ENCODE measurements around the gene FANK1. TPM values are rescaled to one million over a fixed set of nuclear protein-coding genes. Genes with fewer than 3 reads are reported as not detected.

Gene FANK1
- total RNA-seq, 1 experiment from 2014 or later: 1.4 TPM

- POLR2A ChIA-PET (ENCODE audit: low non-redundant PET): no interaction called here
- intact Hi-C loops (cut with micrococcal nuclease; ENCODE audit: unreplicated experiment): no loop called here
- H3K27me3 ChIP-seq (replicated peaks; ENCODE audit: insufficient read depth, low read depth, low read length, poor library complexity): peaks cover 4% of the 10 kb centered on the region
- no peaks in the 10 kb centered on the region for H3K9me3 ChIP-seq (ENCODE audit: low read depth, low read length, poor library complexity, severe bottlenecking)
- DNase-seq (ENCODE audit: low spot score): no peak
- no peak for TF ChIP-seq EZH2 (IDR thresholded peaks at IDR 0.05; ENCODE audit: borderline replicate concordance, low read depth, low read length, poor library complexity, severe bottlenecking)
- no peak for TF ChIP-seq CTCF (conservative IDR thresholded peaks at IDR 0.05; ENCODE audit: low read depth, low read length)
- CTCF ChIA-PET: interaction anchor here (0.7 kb wide), 1 partner anchor 1036 kb away, joined by 3 read pairs; no protein-coding TSS in a partner anchor
- no peaks in the 10 kb centered on the region for H3K36me3 ChIP-seq (ENCODE audit: insufficient read depth, low read length, poor library complexity, severe bottlenecking)
- H3K4me3 ChIP-seq (ENCODE audit: low read depth, low read length, poor library complexity, severe bottlenecking): no peak overlapping the region
- H3K27ac ChIP-seq (ENCODE audit: low read depth, low read length, poor library complexity, severe bottlenecking): no peak overlapping the region
- H3K4me1 ChIP-seq (ENCODE audit: insufficient read depth, low read length, poor library complexity, severe bottlenecking): no peaks in the 10 kb centered on the region
- BruUV-seq (replicated peaks): no TSS peak
These were observed 40.0 kb downstream of the FANK1 start for GRCh38 chr10:125936331-125936730.

GRCh38 chr10:125940515-125940914 is 44.2 kb downstream of the FANK1 start:
- Histone ChIP-seq H3K27me3 (replicated peaks; ENCODE audit: insufficient read depth, low read depth, low read length, poor library complexity) (no peaks in the 10 kb centered on the region), H3K9me3 (ENCODE audit: low read depth, low read length, poor library complexity, severe bottlenecking) (no peaks in the 10 kb centered on the region), H3K27ac (ENCODE audit: low read depth, low read length, poor library complexity, severe bottlenecking) (no peak overlapping the region), H3K36me3 (ENCODE audit: insufficient read depth, low read length, poor library complexity, severe bottlenecking) (no peaks in the 10 kb centered on the region), H3K4me1 (ENCODE audit: insufficient read depth, low read length, poor library complexity, severe bottlenecking) (no peaks in the 10 kb centered on the region), H3K4me3 (ENCODE audit: low read depth, low read length, poor library complexity, severe bottlenecking) (no peak overlapping the region)
- ChIA-PET POLR2A (ENCODE audit: low non-redundant PET) (no interaction called here), CTCF (no interaction called here)
- intact Hi-C loops (cut with micrococcal nuclease; ENCODE audit: unreplicated experiment): no loop called here
- BruUV-seq (replicated peaks): no TSS peak
- no peak for DNase-seq (ENCODE audit: low spot score)
- TF ChIP-seq CTCF (conservative IDR thresholded peaks at IDR 0.05; ENCODE audit: low read depth, low read length) (no peak), EZH2 (IDR thresholded peaks at IDR 0.05; ENCODE audit: borderline replicate concordance, low read depth, low read length, poor library complexity, severe bottlenecking) (no peak)

GRCh38 chr10:125951290-125951689 is 54.9 kb downstream of the FANK1 start:
- intact Hi-C loops (cut with micrococcal nuclease; ENCODE audit: unreplicated experiment): no loop called here
- no peak for DNase-seq (ENCODE audit: low spot score)
- no peaks in the 10 kb centered on the region for H3K27me3 ChIP-seq (replicated peaks; ENCODE audit: insufficient read depth, low read depth, low read length, poor library complexity)
- no peaks in the 10 kb centered on the region for H3K36me3 ChIP-seq (ENCODE audit: insufficient read depth, low read length, poor library complexity, severe bottlenecking)
- no peak overlapping the region for H3K27ac ChIP-seq (ENCODE audit: low read depth, low read length, poor library complexity, severe bottlenecking)
- no peaks in the 10 kb centered on the region for H3K4me1 ChIP-seq (ENCODE audit: insufficient read depth, low read length, poor library complexity, severe bottlenecking)
- peaks cover 15% of the 10 kb centered on the region for H3K9me3 ChIP-seq (ENCODE audit: low read depth, low read length, poor library complexity, severe bottlenecking)
- ChIA-PET CTCF (no interaction called here), POLR2A (ENCODE audit: low non-redundant PET) (no interaction called here)
- no peak overlapping the region for H3K4me3 ChIP-seq (ENCODE audit: low read depth, low read length, poor library complexity, severe bottlenecking)
- no peak for TF ChIP-seq CTCF (conservative IDR thresholded peaks at IDR 0.05; ENCODE audit: low read depth, low read length)
- no peak for TF ChIP-seq EZH2 (IDR thresholded peaks at IDR 0.05; ENCODE audit: borderline replicate concordance, low read depth, low read length, poor library complexity, severe bottlenecking)
- no TSS peak for BruUV-seq (replicated peaks)
